A549 (cell line): Measurements from ENCODE around the gene OVOL1. TPM values are rescaled to one million over a fixed set of nuclear protein-coding genes. Genes with fewer than 3 reads are reported as not detected.

Experiments used
- ATAC-seq, 2 experiments: fragments of 200-7000 bp in 1 of 2; fragments of >200 bp in 1 of 2; cut with Nextera tagmentation in 1 of 2; cut with Tn5 transposase in 1 of 2; 3 replicates each; pipeline versions ENCODE4 v1.8.0 to v1.9.1; 2018 to 2020; ENCODE audit warnings: mild to moderate bottlenecking in 1 of 2, moderate library complexity in 1 of 2
- CTCF ChIA-PET: fragments of 300-600 bp; sonication (Branson Sonifier 250); formaldehyde crosslinking; extraction: SDS; loops from one replicate; lab custom pipeline; 2021; ENCODE audit warnings: antibody characterized with exemption, inconsistent platforms; lab: Yijun Ruan, JAX
- POLR2A ChIA-PET: fragments of 350-600 bp; formaldehyde crosslinking; extraction: SDS; loops from one replicate; lab custom pipeline; 2021; ENCODE audit warnings: antibody characterized with exemption, inconsistent platforms; lab: Yijun Ruan, JAX
- DNase-seq, 2 experiments: peaks; one replicate each; pipeline versions ENCODE4 v3.0.0 to v3.0.0-alpha.2; 2011 to 2016; ENCODE audit warnings: low read depth in 1 of 2, low spot score in 1 of 2
- FAIRE-seq: peaks from 2 replicates; lab custom pipeline; 2011; peaks lifted over from hg19 to GRCh38; lab: Jason Lieb, UNC
- H3K27ac ChIP-seq, 2 experiments: fragments of >200 bp; sonication (Bioruptor Twin); formaldehyde crosslinking; 3 replicates each; pipeline ENCODE4 v1.5.1; 2016 to 2017
- H3K4me1 ChIP-seq: fragments of >200 bp; sonication (Bioruptor Twin); formaldehyde crosslinking; 3 replicates; pipeline ENCODE4 v1.6.1; 2016
- H3K4me2 ChIP-seq: fragments of >200 bp; sonication (Bioruptor Twin); formaldehyde crosslinking; 3 replicates; pipeline ENCODE4 v1.6.1; 2016
- H3K4me3 ChIP-seq: fragments of >200 bp; sonication (Bioruptor Twin); formaldehyde crosslinking; 3 replicates; pipeline ENCODE4 v1.5.1; 2016
- H3K9me3 ChIP-seq: fragments of >200 bp; sonication (Bioruptor Twin); formaldehyde crosslinking; 3 replicates; pipeline ENCODE4 v1.6.1; 2016
- BCL3 ChIP-seq: fragments of >200 bp; sonication (Bioruptor Twin); formaldehyde crosslinking; IDR thresholded peaks from 3 replicates; pipeline ENCODE4 v1.6.1; 2016
- CHD2 ChIP-seq: fragments of 150-350 bp; IDR thresholded peaks from 2 replicates; pipeline ENCODE4 v1.6.1; 2014; ENCODE audit warnings: low read length; ENCODE audit not compliant: partially characterized antibody
- CHD4 ChIP-seq: fragments of 200-600 bp; sonication (generic); IDR thresholded peaks from 2 replicates; pipeline ENCODE4 v1.6.1; 2016; ENCODE audit warnings: antibody characterized with exemption, mild to moderate bottlenecking, borderline replicate concordance
- EHMT2 ChIP-seq: fragments of 200-600 bp; sonication (generic); IDR thresholded peaks from 2 replicates; pipeline ENCODE4 v1.6.1; 2016; ENCODE audit warnings: antibody characterized with exemption, low read depth, mild to moderate bottlenecking, moderate library complexity
- ELK1 ChIP-seq: fragments of 150-350 bp; IDR thresholded peaks from 2 replicates; pipeline ENCODE4 v1.6.1; 2014; ENCODE audit warnings: low read depth, mild to moderate bottlenecking, low read length
- EP300 ChIP-seq, 2 experiments: fragments of >200 bp; sonication (Bioruptor Twin); formaldehyde crosslinking; IDR thresholded peaks; 2 replicates in 1 of 2; 3 replicates in 1 of 2; pipeline ENCODE4 v1.6.1; 2016 to 2017
- FOSL2 ChIP-seq, 2 experiments: fragments of 450-650 bp in 1 of 2; fragments of >200 bp in 1 of 2; sonication (Bioruptor Twin) in 1 of 2; formaldehyde crosslinking; IDR thresholded peaks; 2 replicates each; pipeline versions ENCODE4 v1.5.0 to v1.6.1; 2016 to 2020; ENCODE audit warnings: mild to moderate bottlenecking in 1 of 2, moderate library complexity in 1 of 2
- FOXS1 ChIP-seq: fragments of 250-450 bp; sonication (Bioruptor Pico); IDR thresholded peaks from 2 replicates; pipeline ENCODE4 v1.5.0; 2020; ENCODE audit warnings: mild to moderate bottlenecking, moderate library complexity
- GATA3 ChIP-seq: IDR thresholded peaks from 2 replicates; pipeline ENCODE4 v1.6.1; 2012; ENCODE audit warnings: borderline replicate concordance
- HDAC2 ChIP-seq: fragments of 200-600 bp; sonication (generic); IDR thresholded peaks from 2 replicates; pipeline ENCODE4 v1.6.1; 2016
- HOXA7 ChIP-seq: fragments of 250-450 bp; sonication (Bioruptor Pico); IDR thresholded peaks from 2 replicates; pipeline ENCODE4 v1.5.0; 2020; ENCODE audit warnings: mild to moderate bottlenecking, moderate library complexity
- HOXB5 ChIP-seq: fragments of 250-450 bp; sonication (Bioruptor Pico); IDR thresholded peaks from 2 replicates; pipeline ENCODE4 v1.5.0; 2020; ENCODE audit warnings: mild to moderate bottlenecking, moderate library complexity
- MAX ChIP-seq: IDR thresholded peaks from 2 replicates; pipeline ENCODE4 v1.6.1; 2012
- NFE2L2 ChIP-seq: fragments of 150-350 bp; conservative IDR thresholded peaks from 2 replicates; pipeline ENCODE4 v1.6.1; 2014; ENCODE audit warnings: low read length
- PHF8 ChIP-seq: fragments of 200-600 bp; sonication (generic); IDR thresholded peaks from 2 replicates; pipeline ENCODE4 v1.6.1; 2016; ENCODE audit warnings: low read depth, mild to moderate bottlenecking, antibody characterized with exemption, moderate library complexity, borderline replicate concordance
- POLR2A ChIP-seq: IDR thresholded peaks from 2 replicates; pipeline ENCODE4 v1.6.1; 2012; ENCODE audit warnings: mild to moderate bottlenecking, low read length
- RAD21 ChIP-seq, 2 experiments: fragments of >200 bp in 1 of 2; sonication (Bioruptor Twin) in 1 of 2; formaldehyde crosslinking in 1 of 2; IDR thresholded peaks in 1 of 2; conservative IDR thresholded peaks in 1 of 2; 2 replicates in 1 of 2; 3 replicates in 1 of 2; pipeline ENCODE4 v1.6.1; 2012 to 2018; ENCODE audit warnings: inconsistent platforms in 1 of 2
- RNF2 ChIP-seq: fragments of 200-600 bp; sonication (generic); IDR thresholded peaks from 2 replicates; pipeline ENCODE4 v1.6.1; 2016; ENCODE audit warnings: low read depth, mild to moderate bottlenecking, antibody characterized with exemption, moderate library complexity, borderline replicate concordance
- ZNF302 ChIP-seq: fragments of 250-450 bp; sonication (Bioruptor Pico); IDR thresholded peaks from 2 replicates; pipeline ENCODE4 v1.9.0; 2021; ENCODE audit warnings: inconsistent platforms, mild to moderate bottlenecking, moderate library complexity
- WGBS: methylation state at CpG from one replicate; pipeline ENCODE4 v1.1.6; 2017; ENCODE audit errors: missing lambda C conversion rate; 5-methylcytosine and 5-hydroxymethylcytosine counted together
- polyA plus RNA-seq, 4 experiments: library from polyadenylated mRNA; depleted of rRNA in 3 of 4; stranded (reverse); fragments of >200 nt; fragmentation: RNase III in 1 of 4; extraction: RNeasy Plus Mini Kit Qiagen cat#74134 plus additional on column Dnase treatment in 1 of 4; gene quantifications; 2 replicates in 3 of 4; 3 replicates in 1 of 4; pipeline ENCODE4 v1.2.3, GENCODE V29; 2011 to 2017

OVOL1 gene
- polyA plus RNA-seq, 2 of the 4 experiments (the other 2 are of a cell fraction) = not detected

GRCh38 chr11:65796726-65797601, 10.1 kb downstream of the OVOL1 start:
- CTCF ChIA-PET = interaction anchor here (0.9 to 19.2 kb wide), 4 partner anchors 18 to 91 kb away, joined by 3 to 173 read pairs (median 10); partner anchors contain the start of gene AP5B1
- no peak; a peak in 1 of 6 replicates for ATAC-seq
- Histone ChIP-seq H3K4me1 (no peaks in the 10 kb centered on the region), H3K9me3 (no peaks in the 10 kb centered on the region), H3K27ac (no peak overlapping the region), H3K4me2 (no peak overlapping the region), H3K4me3 (no peak overlapping the region)
- WGBS = 67% methylated on average over 15 of the region's 15 CpGs
- no peak for TF ChIP-seq HOXB5 (CRISPR knock-in tag)
- no peak for TF ChIP-seq EHMT2
- no peak for TF ChIP-seq ELK1
- no peak for TF ChIP-seq BCL3
- FAIRE-seq = no peak
- no peak for DNase-seq
- POLR2A ChIA-PET = no interaction called here

- H3K27ac ChIP-seq = no peak overlapping the region
- no peak overlapping the region for H3K4me3 ChIP-seq
- H3K4me1 ChIP-seq = no peaks in the 10 kb centered on the region
- ChIA-PET CTCF (interaction anchor here (0.9 to 19.2 kb wide), 4 partner anchors 14 to 22 kb away, joined by 4 to 173 read pairs (median 10); partner anchors contain the start of gene AP5B1), POLR2A (no interaction called here)
- ATAC-seq = no peak
- no peak for FAIRE-seq
- 40% methylated on average over 8 of the region's 13 CpGs for WGBS
- H3K9me3 ChIP-seq = no peaks in the 10 kb centered on the region
- no peak overlapping the region for H3K4me2 ChIP-seq
- TF ChIP-seq FOXS1 (CRISPR knock-in tag) = no peak
- TF ChIP-seq HOXA7 (CRISPR knock-in tag) = no peak
- no peak for TF ChIP-seq CHD4
- TF ChIP-seq POLR2A = no peak
- TF ChIP-seq ZNF302 (CRISPR knock-in tag) = no peak
- TF ChIP-seq GATA3 = no peak
- TF ChIP-seq EP300 (IDR thresholded peaks at IDR 0.05) = no peak
- TF ChIP-seq NFE2L2 = no peak
- no peak for TF ChIP-seq RAD21 (conservative IDR thresholded peaks at IDR 0.05 in 1 of 2, IDR thresholded peaks at IDR 0.05 in 1 of 2)
- TF ChIP-seq MAX = no peak
- no peak for TF ChIP-seq PHF8
- no peak for TF ChIP-seq RNF2
- TF ChIP-seq FOSL2 (IDR thresholded peaks at IDR 0.05) = no peak
- TF ChIP-seq FOSL2 (CRISPR knock-in tag; IDR thresholded peaks at IDR 0.05) = no peak
- DNase-seq = no peak
Measured at GRCh38 chr11:65797711-65798110, 10.8 kb downstream of the OVOL1 start.

- no peak for TF ChIP-seq GATA3
- TF ChIP-seq CHD2 = no peak
- TF ChIP-seq HDAC2 = no peak
- no peaks in the 10 kb centered on the region for H3K9me3 ChIP-seq
- H3K4me1 ChIP-seq = no peaks in the 10 kb centered on the region
- DNase-seq (no peak), ATAC-seq (no peak), FAIRE-seq (no peak)
- H3K4me3 ChIP-seq = no peak overlapping the region
- no peak overlapping the region for H3K4me2 ChIP-seq
- H3K27ac ChIP-seq = no peak overlapping the region
- POLR2A ChIA-PET = interaction anchor here (0.9 kb wide), 1 partner anchor 19 kb away, joined by 4 read pairs; no protein-coding TSS in a partner anchor
- CTCF ChIA-PET = interaction anchor here (1.0 to 19.2 kb wide), 7 partner anchors 10 to 224 kb away, joined by 3 to 173 read pairs (median 5); partner anchors contain the start of gene AP5B1
- 73% methylated on average over 8 of the region's 8 CpGs for WGBS
Measured at GRCh38 chr11:65798882-65799281, 12.0 kb downstream of the OVOL1 start.
